H1 (cell line): ENCODE measurements around the gene PRSS22. TPM values are rescaled to one million over a fixed set of nuclear protein-coding genes. Genes with fewer than 3 reads are reported as not detected.

Experiments
- CTCF ChIA-PET: fragments of 300-600 bp; sonication (Branson Sonifier 250); formaldehyde crosslinking; loops from one replicate; lab custom pipeline; 2021; ENCODE audit not compliant: partially characterized antibody; lab: Charles Lee
- POLR2A ChIA-PET: fragments of 300-600 bp; sonication (Branson Sonifier 250); formaldehyde crosslinking; loops from one replicate; lab custom pipeline; 2021; ENCODE audit warnings: inconsistent platforms; ENCODE audit not compliant: partially characterized antibody; lab: Charles Lee
- DNase-seq, 2 experiments: peaks; one replicate each; pipeline versions ENCODE4 v3.0.0 to v3.0.0-alpha.2; 2010 to 2022; ENCODE audit warnings: low spot score in 2 of 2, low read depth in 1 of 2, mixed read lengths in 1 of 2
- FAIRE-seq: peaks from 2 replicates; lab custom pipeline; 2011; peaks lifted over from hg19 to GRCh38; lab: Jason Lieb, UNC
- H2AFZ ChIP-seq: 2 replicates; pipeline ENCODE4 v1.8.1; 2012; ENCODE audit warnings: low read length, inconsistent platforms
- H2AK5ac ChIP-seq: 2 replicates; pipeline ENCODE4 v1.6.1; 2013; ENCODE audit warnings: low read depth, low read length
- H2BK120ac ChIP-seq: replicated peaks from 2 replicates; pipeline ENCODE3; 2013; ENCODE audit warnings: low read depth, low read length, inconsistent platforms
- H2BK12ac ChIP-seq: 2 replicates; pipeline ENCODE4 v1.6.1; 2013; ENCODE audit warnings: low read depth, low read length
- H2BK15ac ChIP-seq: 2 replicates; pipeline ENCODE4 v1.6.1; 2013; ENCODE audit warnings: low read length
- H2BK20ac ChIP-seq: 2 replicates; pipeline ENCODE4 v1.6.1; 2013; ENCODE audit warnings: low read length
- H2BK5ac ChIP-seq: 2 replicates; pipeline ENCODE4 v1.6.1; 2013; ENCODE audit warnings: low read depth, low read length
- H3K14ac ChIP-seq: 2 replicates; pipeline ENCODE4 v1.6.1; 2013; ENCODE audit warnings: inconsistent platforms; ENCODE audit not compliant: insufficient read length
- H3K18ac ChIP-seq: 2 replicates; pipeline ENCODE4 v1.6.1; 2013; ENCODE audit warnings: low read length; ENCODE audit errors: extremely low read depth
- H3K23ac ChIP-seq: 2 replicates; pipeline ENCODE4 v1.6.1; 2013; ENCODE audit warnings: inconsistent platforms; ENCODE audit not compliant: insufficient read length
- H3K23me2 ChIP-seq: 2 replicates; pipeline ENCODE4 v1.6.1; 2013; ENCODE audit warnings: low read depth, low read length
- H3K27ac ChIP-seq: 2 replicates; pipeline ENCODE4 v1.6.1; 2011; ENCODE audit warnings: low read depth, low read length, inconsistent platforms
- H3K27me3 ChIP-seq, 4 experiments: replicated peaks in 1 of 4; 1 replicate in 1 of 4; 2 replicates in 3 of 4; pipeline versions ENCODE4 v1.6.1 to v1.8.1; 2011 to 2013; ENCODE audit warnings: low read length in 3 of 4, mild to moderate bottlenecking in 3 of 4, inconsistent platforms in 2 of 4, mixed read lengths in 2 of 4, moderate library complexity in 1 of 4; ENCODE audit not compliant: control insufficient read depth in 3 of 4, insufficient read depth in 3 of 4; ENCODE audit errors: extremely low read depth in 1 of 4
- H3K36me3 ChIP-seq, 4 experiments: 2 replicates each; pipeline versions ENCODE4 v1.6.1 to v1.8.1; 2011 to 2013; ENCODE audit warnings: mild to moderate bottlenecking in 4 of 4, low read length in 3 of 4, moderate library complexity in 2 of 4, control low read depth in 1 of 4, inconsistent platforms in 1 of 4; ENCODE audit not compliant: insufficient read depth in 4 of 4, control insufficient read depth in 2 of 4
- H3K4ac ChIP-seq: replicated peaks from 2 replicates; pipeline ENCODE3; 2013; ENCODE audit warnings: low read length, low read depth, mixed read lengths, inconsistent platforms; ENCODE audit not compliant: insufficient read length
- H3K4me1 ChIP-seq, 4 experiments: replicated peaks in 1 of 4; 1 replicate in 1 of 4; 2 replicates in 3 of 4; pipeline versions ENCODE4 v1.6.1 to v1.8.1; 2011 to 2013; ENCODE audit warnings: low read length in 3 of 4, inconsistent platforms in 2 of 4, mixed read lengths in 1 of 4; ENCODE audit not compliant: insufficient read depth in 4 of 4, control insufficient read depth in 3 of 4
- H3K4me2 ChIP-seq, 2 experiments: 2 replicates each; pipeline versions ENCODE4 v1.6.1 to v1.8.1; 2011 to 2013; ENCODE audit warnings: low read depth in 2 of 2, low read length in 2 of 2, control low read depth in 1 of 2, inconsistent platforms in 1 of 2, mild to moderate bottlenecking in 1 of 2; ENCODE audit not compliant: insufficient read depth in 1 of 2
- H3K4me3 ChIP-seq, 4 experiments: fragments of 200-600, 300-600 bp in 1 of 4; sonication (generic), shearing (Covaris generic), sonication (Bioruptor Twin) in 1 of 4; 2 replicates each; pipeline versions ENCODE4 v1.5.1 to v1.8.1; 2011 to 2016; ENCODE audit warnings: low read length in 4 of 4, low read depth in 3 of 4, control low read depth in 2 of 4, inconsistent platforms in 2 of 4, mild to moderate bottlenecking in 2 of 4, mixed read lengths in 1 of 4, moderate library complexity in 1 of 4; ENCODE audit not compliant: insufficient read depth in 2 of 4; ENCODE audit errors: extremely low read depth in 1 of 4
- H3K56ac ChIP-seq: replicated peaks from 2 replicates; pipeline ENCODE3; 2013; ENCODE audit warnings: low read depth, mild to moderate bottlenecking, mixed read lengths, low read length, inconsistent platforms; ENCODE audit not compliant: insufficient read length
- H3K79me1 ChIP-seq: 2 replicates; pipeline ENCODE4 v1.6.1; 2013; ENCODE audit warnings: low read depth, low read length, control low read depth
- H3K79me2 ChIP-seq, 2 experiments: 2 replicates each; pipeline versions ENCODE4 v1.6.1 to v1.8.1; 2012 to 2013; ENCODE audit warnings: low read length in 2 of 2, mild to moderate bottlenecking in 2 of 2, inconsistent platforms in 1 of 2; ENCODE audit not compliant: insufficient read depth in 2 of 2, control insufficient read depth in 1 of 2
- H3K9ac ChIP-seq, 4 experiments: replicated peaks in 1 of 4; 1 replicate in 1 of 4; 2 replicates in 3 of 4; pipeline versions ENCODE4 v1.6.1 to v1.8.1; 2011 to 2013; ENCODE audit warnings: low read depth in 3 of 4, low read length in 3 of 4, control low read depth in 2 of 4, mild to moderate bottlenecking in 2 of 4, moderate library complexity in 2 of 4, inconsistent platforms in 1 of 4; ENCODE audit errors: extremely low read depth in 1 of 4
- H3K9me3 ChIP-seq, 2 experiments: 2 replicates each; pipeline versions ENCODE4 v1.6.1 to v1.8.1; 2012 to 2013; ENCODE audit warnings: mild to moderate bottlenecking in 2 of 2, moderate library complexity in 2 of 2, control low read depth in 1 of 2, inconsistent platforms in 1 of 2, low read depth in 1 of 2, low read length in 1 of 2, mixed read lengths in 1 of 2; ENCODE audit not compliant: insufficient read depth in 2 of 2
- H4K20me1 ChIP-seq, 2 experiments: replicated peaks in 1 of 2; 2 replicates each; pipeline versions ENCODE3 to v1.8.1; 2011 to 2013; ENCODE audit warnings: inconsistent platforms in 2 of 2, low read length in 2 of 2, mild to moderate bottlenecking in 1 of 2; ENCODE audit not compliant: insufficient read depth in 2 of 2, control insufficient read depth in 1 of 2
- H4K5ac ChIP-seq: 2 replicates; pipeline ENCODE4 v1.6.1; 2013; ENCODE audit warnings: low read length, low read depth, mixed read lengths, inconsistent platforms; ENCODE audit not compliant: insufficient read length
- H4K8ac ChIP-seq: 2 replicates; pipeline ENCODE4 v1.8.0; 2013; ENCODE audit warnings: mild to moderate bottlenecking, moderate library complexity, low read length, inconsistent platforms; ENCODE audit not compliant: insufficient read depth; ENCODE audit errors: extremely low read depth
- H4K91ac ChIP-seq: replicated peaks from 2 replicates; pipeline ENCODE3; 2013; ENCODE audit warnings: low read length, mixed read lengths, inconsistent platforms; ENCODE audit not compliant: insufficient read length
- CBX8 ChIP-seq: fragments of 300-800, 300-1000 bp; sonication (generic); IDR thresholded peaks from 2 replicates; pipeline ENCODE4 v1.7.1; 2016; ENCODE audit warnings: low read depth, low read length, borderline replicate concordance
- JUND ChIP-seq: IDR thresholded peaks from 2 replicates; pipeline ENCODE4 v1.6.1; 2011; ENCODE audit warnings: mild to moderate bottlenecking, improper control_type of control experiment, low read length
- WGBS, 2 experiments: shearing (Covaris generic) in 1 of 2; methylation state at CpG; one replicate each; pipeline versions ENCODE4 v1.1.6 to v1.1.7; 2013 to 2015; ENCODE audit warnings: low lambda C conversion rate in 2 of 2, mixed read lengths in 2 of 2, inconsistent platforms in 1 of 2, low coverage in 1 of 2, missing lambda C conversion rate in 1 of 2; ENCODE audit not compliant: insufficient replicate concordance in 2 of 2, insufficient coverage in 1 of 2, insufficient read length in 1 of 2; ENCODE audit errors: extremely low coverage in 1 of 2, missing lambda C conversion rate in 1 of 2; 5-methylcytosine and 5-hydroxymethylcytosine counted together
- polyA plus RNA-seq, 7 experiments: library from polyadenylated mRNA; depleted of rRNA in 3 of 7; stranded (reverse) in 5 of 7; unstranded in 2 of 7; fragments of >200 nt in 5 of 7; fragments of 200-250 nt in 2 of 7; gene quantifications; 1 replicate in 5 of 7; 2 replicates in 1 of 7; 4 replicates in 1 of 7; pipeline versions ENCODE4 v1.2.1 to v1.2.3, GENCODE V29; 2011 to 2013; ENCODE audit warnings: missing spikeins in 2 of 7, mixed read lengths in 2 of 7
- total RNA-seq: library from RNA; stranded (reverse); fragmentation: NEBNext Ultra II Directional; extraction: Animal tissue kit (Norgen Biotek cat#: 25700); gene quantifications from 2 replicates; pipeline ENCODE4 v1.2.1, GENCODE V29; 2021
- TF ChIP-seq, protein P1 (sequence below): IDR thresholded peaks from 2 replicates; pipeline ENCODE4 v1.6.1; 2012; ENCODE audit warnings: inconsistent platforms
- TF ChIP-seq, protein P2 (sequence below): IDR thresholded peaks from 2 replicates; pipeline ENCODE4 v1.6.1; 2011; ENCODE audit warnings: low read length, improper control_type of control experiment

The PRSS22 gene
- total and polyA plus RNA-seq, 2 of the 8 experiments (the other 6 are each of a cell fraction or from before 2014, with no cell fraction given) = 4.0 to 4.4 TPM

DNA sequence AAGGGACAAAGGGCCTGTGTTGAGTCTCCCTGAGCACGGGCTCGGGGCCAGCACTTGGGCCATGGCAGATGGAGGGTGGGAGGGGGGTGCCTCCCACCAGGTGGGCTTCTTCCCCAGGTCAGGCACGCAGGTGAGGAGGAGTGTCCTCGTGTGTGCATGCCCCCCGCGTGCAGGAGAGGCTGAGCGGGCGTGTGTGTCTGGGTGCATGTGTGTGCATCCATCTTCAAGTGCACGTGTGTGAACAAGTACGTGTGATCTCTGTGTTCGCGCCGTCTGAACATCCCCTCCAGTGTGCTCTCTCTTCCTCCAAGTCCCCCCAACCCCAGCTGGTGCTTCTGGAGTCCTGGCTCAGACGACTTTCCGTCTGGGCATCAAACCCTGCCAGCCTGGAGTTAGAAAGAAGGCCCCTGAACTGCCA is 30.6 kb downstream of the PRSS22 start:
- no peak overlapping the region for H3K4me2 ChIP-seq
- H3K4me1 ChIP-seq = no peaks in the 10 kb centered on the region
- no peaks in the 10 kb centered on the region for H3K79me1 ChIP-seq
- H3K18ac ChIP-seq = no peak overlapping the region
- FAIRE-seq (no peak), DNase-seq (no peak)
- H2BK20ac ChIP-seq = no peak overlapping the region
- H2BK12ac ChIP-seq = no peak overlapping the region
- no peak overlapping the region for H3K56ac ChIP-seq
- no peak overlapping the region for H3K14ac ChIP-seq
- H2BK120ac ChIP-seq = no peak overlapping the region
- H4K8ac ChIP-seq = no peak overlapping the region
- H4K5ac ChIP-seq = no peak overlapping the region
- H3K27ac ChIP-seq = no peak overlapping the region
- no peak overlapping the region for H4K91ac ChIP-seq
- no peak overlapping the region for H3K23ac ChIP-seq
- H2AK5ac ChIP-seq = no peak overlapping the region
- H3K9me3 ChIP-seq = no peaks in the 10 kb centered on the region
- no peak overlapping the region for H3K9ac ChIP-seq
- H3K23me2 ChIP-seq = no peaks in the 10 kb centered on the region
- 90% methylated on average over 13 of the region's 15 CpGs; no CpG with 5 or more reads in 1 of the 2 experiments for WGBS, 2 experiments
- CTCF ChIA-PET = interaction anchor here (0.6 to 1.7 kb wide), 4 partner anchors 11 to 133 kb away, joined by 3 to 7 read pairs (median 5); no protein-coding TSS in a partner anchor
- no peak overlapping the region for H2BK15ac ChIP-seq
- TF ChIP-seq JUND (no peak), CBX8 (no peak)
- TF ChIP-seq, protein P1, sequence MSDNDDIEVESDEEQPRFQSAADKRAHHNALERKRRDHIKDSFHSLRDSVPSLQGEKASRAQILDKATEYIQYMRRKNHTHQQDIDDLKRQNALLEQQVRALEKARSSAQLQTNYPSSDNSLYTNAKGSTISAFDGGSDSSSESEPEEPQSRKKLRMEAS = no peak
- TF ChIP-seq, protein P2, sequence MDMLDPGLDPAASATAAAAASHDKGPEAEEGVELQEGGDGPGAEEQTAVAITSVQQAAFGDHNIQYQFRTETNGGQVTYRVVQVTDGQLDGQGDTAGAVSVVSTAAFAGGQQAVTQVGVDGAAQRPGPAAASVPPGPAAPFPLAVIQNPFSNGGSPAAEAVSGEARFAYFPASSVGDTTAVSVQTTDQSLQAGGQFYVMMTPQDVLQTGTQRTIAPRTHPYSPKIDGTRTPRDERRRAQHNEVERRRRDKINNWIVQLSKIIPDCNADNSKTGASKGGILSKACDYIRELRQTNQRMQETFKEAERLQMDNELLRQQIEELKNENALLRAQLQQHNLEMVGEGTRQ = no peak
- TF ChIP-seq, all 59 proteins: peak for 0
- H4K20me1 ChIP-seq = no peaks in the 10 kb centered on the region
- no peaks in the 10 kb centered on the region for H3K79me2 ChIP-seq
- no peak overlapping the region for H2AFZ ChIP-seq
- POLR2A ChIA-PET = no interaction called here
- H3K4ac ChIP-seq = no peak overlapping the region
- no peaks in the 10 kb centered on the region for H3K27me3 ChIP-seq
- no peak overlapping the region for H3K4me3 ChIP-seq
- H2BK5ac ChIP-seq = no peak overlapping the region
- no peaks in the 10 kb centered on the region for H3K36me3 ChIP-seq
